OCI-LY7 (cell line): Measurements from ENCODE around the gene PCGF5.

Experiments used
- CTCF ChIP-seq: fragments of 200-600 bp; sonication (generic); conservative IDR thresholded peaks from 2 replicates; pipeline ENCODE4 v1.5.1; 2014; ENCODE audit warnings: mild to moderate bottlenecking, antibody characterized with exemption, low read length, moderate library complexity, mixed read lengths
- EZH2phosphoT487 ChIP-seq: fragments of 200-600 bp; sonication (generic); IDR thresholded peaks from 2 replicates; pipeline ENCODE4 v1.6.1; 2018; ENCODE audit warnings: low read depth, borderline replicate concordance, mild to moderate bottlenecking, mixed run types, antibody characterized with exemption, low read length, moderate library complexity, mixed read lengths

- TF ChIP-seq CTCF (no peak), EZH2phosphoT487 (no peak)
Observed at GRCh38 chr10:91206837-91207474, 13.5 kb upstream of the PCGF5 start.
